Measurements from ENCODE around the gene FCRL6.

DNA sequence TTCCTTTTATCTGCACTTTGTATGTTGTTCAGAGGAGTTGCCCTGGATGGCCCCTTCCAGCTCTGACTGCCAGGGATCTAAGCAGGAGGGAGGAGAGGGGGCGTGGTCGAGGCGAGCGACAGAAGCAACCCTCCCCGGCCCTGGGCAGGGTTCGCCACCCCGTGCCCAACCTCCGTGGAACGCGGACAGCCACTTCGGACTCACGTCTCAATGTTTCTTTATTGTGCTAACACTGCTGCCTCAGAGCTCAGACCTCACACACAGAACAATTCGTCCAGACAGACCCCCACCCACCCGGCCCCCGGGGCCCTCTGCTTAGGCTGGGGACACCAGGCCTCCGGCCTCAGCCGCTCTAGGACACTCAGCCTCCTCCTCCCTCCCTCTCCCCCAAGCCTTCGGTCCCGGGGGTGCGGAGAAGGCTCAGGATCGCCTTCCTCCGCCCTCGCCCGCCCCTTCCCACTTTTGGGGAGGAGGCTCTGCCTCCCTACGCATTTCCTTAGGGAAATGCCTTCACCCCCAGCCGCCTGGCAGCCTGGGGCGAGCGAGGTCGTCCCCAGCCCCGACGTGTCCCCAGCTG is 52.0 kb downstream of the FCRL6 start:
- TF ChIP-seq, protein P1, sequence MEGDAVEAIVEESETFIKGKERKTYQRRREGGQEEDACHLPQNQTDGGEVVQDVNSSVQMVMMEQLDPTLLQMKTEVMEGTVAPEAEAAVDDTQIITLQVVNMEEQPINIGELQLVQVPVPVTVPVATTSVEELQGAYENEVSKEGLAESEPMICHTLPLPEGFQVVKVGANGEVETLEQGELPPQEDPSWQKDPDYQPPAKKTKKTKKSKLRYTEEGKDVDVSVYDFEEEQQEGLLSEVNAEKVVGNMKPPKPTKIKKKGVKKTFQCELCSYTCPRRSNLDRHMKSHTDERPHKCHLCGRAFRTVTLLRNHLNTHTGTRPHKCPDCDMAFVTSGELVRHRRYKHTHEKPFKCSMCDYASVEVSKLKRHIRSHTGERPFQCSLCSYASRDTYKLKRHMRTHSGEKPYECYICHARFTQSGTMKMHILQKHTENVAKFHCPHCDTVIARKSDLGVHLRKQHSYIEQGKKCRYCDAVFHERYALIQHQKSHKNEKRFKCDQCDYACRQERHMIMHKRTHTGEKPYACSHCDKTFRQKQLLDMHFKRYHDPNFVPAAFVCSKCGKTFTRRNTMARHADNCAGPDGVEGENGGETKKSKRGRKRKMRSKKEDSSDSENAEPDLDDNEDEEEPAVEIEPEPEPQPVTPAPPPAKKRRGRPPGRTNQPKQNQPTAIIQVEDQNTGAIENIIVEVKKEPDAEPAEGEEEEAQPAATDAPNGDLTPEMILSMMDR (IDR thresholded peaks at IDR 0.05; ENCODE audit: low read depth, low read length) = no peak
- TF ChIP-seq, protein P2, sequence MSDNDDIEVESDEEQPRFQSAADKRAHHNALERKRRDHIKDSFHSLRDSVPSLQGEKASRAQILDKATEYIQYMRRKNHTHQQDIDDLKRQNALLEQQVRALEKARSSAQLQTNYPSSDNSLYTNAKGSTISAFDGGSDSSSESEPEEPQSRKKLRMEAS (IDR thresholded peaks at IDR 0.05; ENCODE audit: low read depth, low read length) = no peak
- TF ChIP-seq POLR2A (IDR thresholded peaks at IDR 0.05; ENCODE audit: extremely low read depth, insufficient read length) = no peak
- no peak for TF ChIP-seq MYC (IDR thresholded peaks at IDR 0.05; ENCODE audit: low read depth, low read length)

Measured in NB4 (cell line).